Keratinocyte (primary cell): Measurements from ENCODE around the gene CTTNBP2. TPM values are rescaled to one million over a fixed set of nuclear protein-coding genes. Genes with fewer than 3 reads are reported as not detected.

Source experiments
- DNase-seq: peaks from one replicate; pipeline ENCODE4 v3.0.0-alpha.2; 2011; ENCODE audit warnings: low read depth, missing footprints, low spot score
- FAIRE-seq: peaks from 2 replicates; lab custom pipeline; 2011; peaks lifted over from hg19 to GRCh38; lab: Jason Lieb, UNC
- H2AFZ ChIP-seq: 2 replicates; pipeline ENCODE4 v1.6.0; 2012; ENCODE audit warnings: low read length, control low read depth, inconsistent platforms; ENCODE audit not compliant: control insufficient read depth
- H3K27ac ChIP-seq: 2 replicates; pipeline ENCODE4 v1.5.1; 2011; ENCODE audit warnings: low read length; ENCODE audit not compliant: control insufficient read depth, insufficient read depth
- H3K27me3 ChIP-seq: 3 replicates; pipeline ENCODE4 v1.6.0; 2011; ENCODE audit warnings: low read length; ENCODE audit not compliant: control insufficient read depth, insufficient read depth; ENCODE audit errors: extremely low read depth
- H3K36me3 ChIP-seq, 2 experiments: 2 replicates in 1 of 2; 3 replicates in 1 of 2; pipeline ENCODE4 v1.5.1; 2011; ENCODE audit warnings: low read length in 2 of 2, mild to moderate bottlenecking in 1 of 2; ENCODE audit not compliant: control insufficient read depth in 2 of 2, insufficient read depth in 2 of 2; ENCODE audit errors: extremely low read depth in 1 of 2
- H3K4me1 ChIP-seq: 3 replicates; pipeline ENCODE4 v1.5.1; 2011; ENCODE audit warnings: low read length; ENCODE audit not compliant: control insufficient read depth, insufficient read depth; ENCODE audit errors: extremely low read depth
- H3K4me2 ChIP-seq: 3 replicates; pipeline ENCODE4 v1.6.0; 2011; ENCODE audit warnings: low read depth, low read length; ENCODE audit not compliant: control insufficient read depth, insufficient read depth; ENCODE audit errors: extremely low read depth
- H3K4me3 ChIP-seq, 3 experiments: fragments of 200-600 bp in 1 of 3; sonication (generic) in 1 of 3; 2 replicates in 2 of 3; 3 replicates in 1 of 3; pipeline ENCODE4 v1.5.1; 2011 to 2016; ENCODE audit warnings: low read length in 3 of 3, mild to moderate bottlenecking in 3 of 3, control low read depth in 2 of 3, inconsistent platforms in 1 of 3, low read depth in 1 of 3, mixed read lengths in 1 of 3, mixed run types in 1 of 3, moderate library complexity in 1 of 3; ENCODE audit not compliant: control insufficient read depth in 2 of 3, insufficient read depth in 2 of 3; ENCODE audit errors: extremely low read depth in 1 of 3
- H3K79me2 ChIP-seq: 2 replicates; pipeline ENCODE4 v1.6.0; 2012; ENCODE audit warnings: low read length; ENCODE audit not compliant: control insufficient read depth, insufficient read depth
- H3K9ac ChIP-seq: 3 replicates; pipeline ENCODE4 v1.6.0; 2011; ENCODE audit warnings: low read length; ENCODE audit not compliant: control insufficient read depth, insufficient read depth; ENCODE audit errors: extremely low read depth
- H3K9me1 ChIP-seq: 3 replicates; pipeline ENCODE4 v1.6.0; 2011; ENCODE audit warnings: low read length; ENCODE audit not compliant: control insufficient read depth, insufficient read depth; ENCODE audit errors: extremely low read depth
- H3K9me3 ChIP-seq: 2 replicates; pipeline ENCODE4 v1.5.1; 2012; ENCODE audit warnings: low read depth, low read length; ENCODE audit not compliant: control insufficient read depth
- H4K20me1 ChIP-seq: 3 replicates; pipeline ENCODE4 v1.6.0; 2011; ENCODE audit warnings: low read length; ENCODE audit not compliant: control insufficient read depth, insufficient read depth; ENCODE audit errors: extremely low read depth
- EZH2 ChIP-seq: IDR thresholded peaks from one replicate; pipeline ENCODE4 v1.6.1; 2012; ENCODE audit warnings: inconsistent platforms, mild to moderate bottlenecking, low read length, moderate library complexity
- dilution Hi-C: fragments of 300-500 bp; cut with MboI; formaldehyde crosslinking; loops from one replicate; pipeline ENCODE4 v1.7.0; 2020; ENCODE audit warnings: low sequenced_read_pairs; ENCODE audit not compliant: extremely low pct_ligation_motif_present
- polyA plus RNA-seq, 5 experiments: library from polyadenylated mRNA; depleted of rRNA in 3 of 5; stranded (reverse) in 3 of 5; stranded (forward) in 1 of 5; unstranded in 1 of 5; fragments of >200 nt; gene quantifications; 1 replicate in 1 of 5; 2 replicates in 3 of 5; 3 replicates in 1 of 5; pipeline versions ENCODE4 v1.2.1 to v1.2.3, GENCODE V29; 2011 to 2012; ENCODE audit warnings: missing spikeins in 2 of 5, low read depth in 1 of 5, low replicate concordance in 1 of 5
- TF ChIP-seq, protein P1 (sequence below), 3 experiments: IDR thresholded peaks in 1 of 3; conservative IDR thresholded peaks in 1 of 3; optimal IDR thresholded peaks in 1 of 3; 2 replicates in 2 of 3; 3 replicates in 1 of 3; pipeline versions ENCODE3 to v1.5.1; 2011; ENCODE audit warnings: low read length in 3 of 3, mild to moderate bottlenecking in 3 of 3, moderate library complexity in 2 of 3, control low read depth in 1 of 3, inconsistent platforms in 1 of 3; ENCODE audit not compliant: insufficient read depth in 2 of 3; ENCODE audit errors: extremely low read depth in 1 of 3

Gene CTTNBP2
- polyA plus RNA-seq, 1 donor (not counting 4 experiments of a cell fraction or from before 2014, with no cell fraction given) = 0.55 TPM

DNA sequence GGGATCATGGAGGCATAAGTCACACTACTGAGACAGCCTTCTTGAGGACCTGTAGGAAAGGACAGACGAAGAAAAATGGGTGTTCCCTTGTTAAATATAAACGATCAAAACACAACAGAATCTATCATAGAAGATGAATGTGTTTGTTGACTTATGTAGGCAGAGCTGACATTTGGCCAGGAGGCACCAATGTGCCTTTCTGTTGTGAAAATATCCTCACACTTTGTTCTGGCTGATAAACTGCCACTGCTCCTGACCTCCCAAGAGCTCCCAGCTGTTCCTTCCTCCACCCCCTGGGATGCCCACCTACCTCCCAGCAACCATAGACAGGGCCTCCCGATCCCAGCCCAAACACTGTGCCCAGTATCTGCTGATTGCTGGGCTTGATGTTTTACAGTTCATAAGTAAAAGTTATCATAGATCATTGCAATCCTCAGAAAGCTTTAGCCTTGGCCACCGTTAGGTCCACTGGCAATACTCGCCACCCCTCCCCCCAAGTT lies 116.6 kb downstream of the CTTNBP2 start:
- no peak for DNase-seq
- Histone ChIP-seq H3K9me3 (no peaks in the 10 kb centered on the region), H2AFZ (no peak overlapping the region), H3K4me2 (no peak overlapping the region), H3K36me3 (no peaks in the 10 kb centered on the region), H3K9me1 (no peaks in the 10 kb centered on the region), H3K27ac (no peak overlapping the region), H3K4me3 (no peak overlapping the region), H3K4me1 (no peaks in the 10 kb centered on the region), H3K27me3 (no peaks in the 10 kb centered on the region), H4K20me1 (no peaks in the 10 kb centered on the region), H3K79me2 (no peaks in the 10 kb centered on the region), H3K9ac (no peak overlapping the region)
- dilution Hi-C loops = loop anchor here (25.0 kb wide), 1 partner anchor 406 kb away; no protein-coding TSS in a partner anchor
- FAIRE-seq = no peak
- no peak for TF ChIP-seq EZH2
- TF ChIP-seq, protein P1, sequence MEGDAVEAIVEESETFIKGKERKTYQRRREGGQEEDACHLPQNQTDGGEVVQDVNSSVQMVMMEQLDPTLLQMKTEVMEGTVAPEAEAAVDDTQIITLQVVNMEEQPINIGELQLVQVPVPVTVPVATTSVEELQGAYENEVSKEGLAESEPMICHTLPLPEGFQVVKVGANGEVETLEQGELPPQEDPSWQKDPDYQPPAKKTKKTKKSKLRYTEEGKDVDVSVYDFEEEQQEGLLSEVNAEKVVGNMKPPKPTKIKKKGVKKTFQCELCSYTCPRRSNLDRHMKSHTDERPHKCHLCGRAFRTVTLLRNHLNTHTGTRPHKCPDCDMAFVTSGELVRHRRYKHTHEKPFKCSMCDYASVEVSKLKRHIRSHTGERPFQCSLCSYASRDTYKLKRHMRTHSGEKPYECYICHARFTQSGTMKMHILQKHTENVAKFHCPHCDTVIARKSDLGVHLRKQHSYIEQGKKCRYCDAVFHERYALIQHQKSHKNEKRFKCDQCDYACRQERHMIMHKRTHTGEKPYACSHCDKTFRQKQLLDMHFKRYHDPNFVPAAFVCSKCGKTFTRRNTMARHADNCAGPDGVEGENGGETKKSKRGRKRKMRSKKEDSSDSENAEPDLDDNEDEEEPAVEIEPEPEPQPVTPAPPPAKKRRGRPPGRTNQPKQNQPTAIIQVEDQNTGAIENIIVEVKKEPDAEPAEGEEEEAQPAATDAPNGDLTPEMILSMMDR (optimal IDR thresholded peaks at IDR 0.05 in 1 of 3, IDR thresholded peaks at IDR 0.05 in 1 of 3, conservative IDR thresholded peaks at IDR 0.05 in 1 of 3; ENCODE audit: extremely low read depth in 1 of 3, insufficient read depth in 2 of 3, low read length in 3 of 3) = no peak

DNA sequence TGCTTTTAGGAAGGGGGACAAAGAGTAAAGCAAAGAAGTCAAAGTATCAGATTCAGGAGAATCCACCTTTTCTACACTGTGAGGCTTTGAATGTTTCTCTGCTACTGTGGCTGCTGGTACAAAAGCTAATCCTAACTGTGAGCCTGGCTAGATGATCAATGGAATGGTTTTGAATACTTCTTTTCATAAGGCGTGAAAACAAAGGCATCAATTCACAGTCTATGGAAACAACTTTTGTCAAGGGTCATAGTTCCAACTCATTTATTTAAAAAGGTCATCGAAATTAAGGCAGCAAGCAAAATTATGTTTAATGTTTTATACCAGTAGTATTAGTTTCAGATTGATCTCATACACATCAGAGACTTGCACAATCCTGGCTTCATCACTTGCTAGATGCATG lies 118.1 kb downstream of the CTTNBP2 start:
- H3K36me3 ChIP-seq = no peaks in the 10 kb centered on the region
- no peaks in the 10 kb centered on the region for H3K79me2 ChIP-seq
- H3K4me2 ChIP-seq = no peak overlapping the region
- H3K9ac ChIP-seq = no peak overlapping the region
- TF ChIP-seq EZH2 = no peak
- TF ChIP-seq, protein P1 (optimal IDR thresholded peaks at IDR 0.05 in 1 of 3, IDR thresholded peaks at IDR 0.05 in 1 of 3, conservative IDR thresholded peaks at IDR 0.05 in 1 of 3; ENCODE audit: extremely low read depth in 1 of 3, insufficient read depth in 2 of 3, low read length in 3 of 3) = no peak
- H3K9me1 ChIP-seq = no peaks in the 10 kb centered on the region
- no peaks in the 10 kb centered on the region for H3K9me3 ChIP-seq
- no peaks in the 10 kb centered on the region for H3K27me3 ChIP-seq
- H3K4me1 ChIP-seq = no peaks in the 10 kb centered on the region
- H4K20me1 ChIP-seq = no peaks in the 10 kb centered on the region
- H3K27ac ChIP-seq = no peak overlapping the region
- DNase-seq (no peak), FAIRE-seq (no peak)
- no peak overlapping the region for H3K4me3 ChIP-seq
- H2AFZ ChIP-seq = no peak overlapping the region
- dilution Hi-C loops = loop anchor here (25.0 kb wide), 1 partner anchor 407 kb away; no protein-coding TSS in a partner anchor
